K562 (cell line): ENCODE data around the gene CEP44. TPM values are rescaled to one million over a fixed set of nuclear protein-coding genes. Genes with fewer than 3 reads are reported as not detected.

Source experiments
- BRD4 ChIP-seq: fragments of 200-600 bp; sonication (generic); IDR thresholded peaks from 2 replicates; pipeline ENCODE4 v1.6.1; 2017; ENCODE audit warnings: inconsistent platforms
- CREB3L1 ChIP-seq: fragments of 450-650 bp; IDR thresholded peaks from 2 replicates; pipeline ENCODE4 v1.6.1; 2014; ENCODE audit warnings: low read depth, mild to moderate bottlenecking, moderate library complexity, borderline replicate concordance
- CTCFL ChIP-seq: IDR thresholded peaks from 2 replicates; pipeline ENCODE4 v1.6.1; 2011; ENCODE audit warnings: borderline replicate concordance, low read depth, mild to moderate bottlenecking, moderate library complexity, low read length; ENCODE audit not compliant: insufficient read depth, poor library complexity, severe bottlenecking
- FOXK2 ChIP-seq, 2 experiments: fragments of 450-650 bp; IDR thresholded peaks in 1 of 2; conservative IDR thresholded peaks in 1 of 2; 2 replicates each; pipeline ENCODE4 v1.6.1; 2016; ENCODE audit warnings: low read depth in 2 of 2, mild to moderate bottlenecking in 1 of 2
- GMEB1 ChIP-seq: fragments of 250-450 bp; sonication (Bioruptor Pico); IDR thresholded peaks from 2 replicates; pipeline ENCODE4 v1.4.0; 2020; ENCODE audit warnings: mild to moderate bottlenecking
- HCFC1 ChIP-seq: IDR thresholded peaks from 2 replicates; pipeline ENCODE4 v1.6.1; 2012; ENCODE audit warnings: low read depth, low read length, improper control_type of control experiment
- HMBOX1 ChIP-seq: sonication (generic); IDR thresholded peaks from 2 replicates; pipeline ENCODE4 v1.6.1; 2016
- JUNB ChIP-seq: fragments of 450-650 bp; formaldehyde crosslinking; conservative IDR thresholded peaks from 2 replicates; pipeline ENCODE4 v1.4.0; 2020; ENCODE audit warnings: mild to moderate bottlenecking
- KDM4B ChIP-seq, 2 experiments: fragments of 450-650 bp in 1 of 2; sonication (generic) in 1 of 2; IDR thresholded peaks; 2 replicates each; pipeline ENCODE4 v1.6.1; 2016 to 2017; ENCODE audit warnings: borderline replicate concordance in 2 of 2, antibody characterized with exemption in 1 of 2, low read depth in 1 of 2, mild to moderate bottlenecking in 1 of 2
- PHF8 ChIP-seq: fragments of 200-600 bp; sonication (generic); IDR thresholded peaks from 2 replicates; pipeline ENCODE4 v1.6.1; 2012; ENCODE audit warnings: mixed run types, mild to moderate bottlenecking, inconsistent platforms, low read length, moderate library complexity, borderline replicate concordance
- TCFL5 ChIP-seq: fragments of 250-450 bp; sonication (Bioruptor Pico); conservative IDR thresholded peaks from 2 replicates; pipeline ENCODE4 v1.6.1; 2021; ENCODE audit warnings: mild to moderate bottlenecking, moderate library complexity, matching md5 sums
- XRCC5 ChIP-seq: fragments of 200-400 bp; formaldehyde crosslinking; IDR thresholded peaks from 2 replicates; pipeline ENCODE4 v1.6.1; 2017; ENCODE audit warnings: low read depth, mild to moderate bottlenecking, low read length
- ZBTB12 ChIP-seq: fragments of 250-450 bp; sonication (Bioruptor Pico); IDR thresholded peaks from 2 replicates; pipeline ENCODE4 v1.4.0; 2020
- ZNF133 ChIP-seq: fragments of 250-450 bp; sonication (Bioruptor Pico); IDR thresholded peaks from 2 replicates; pipeline ENCODE4 v1.4.0; 2020; ENCODE audit warnings: mild to moderate bottlenecking
- ZNF140 ChIP-seq: fragments of 250-450 bp; sonication (Bioruptor Pico); IDR thresholded peaks from 2 replicates; pipeline ENCODE4 v1.8.0; 2021; ENCODE audit warnings: moderate library complexity, mild to moderate bottlenecking, inconsistent platforms
- ZNF449 ChIP-seq: fragments of 250-450 bp; sonication (Bioruptor Pico); IDR thresholded peaks from 2 replicates; pipeline ENCODE4 v1.8.0; 2022; ENCODE audit warnings: moderate library complexity, mild to moderate bottlenecking, inconsistent platforms
- ZNF778 ChIP-seq: fragments of 450-650 bp; formaldehyde crosslinking; IDR thresholded peaks from 2 replicates; pipeline ENCODE4 v1.4.0; 2020; ENCODE audit warnings: mild to moderate bottlenecking, moderate library complexity
- polyA plus RNA-seq, 8 experiments: library from polyadenylated mRNA; depleted of rRNA in 4 of 8; stranded (reverse) in 5 of 8; unstranded in 3 of 8; fragments of >200 nt; fragmentation: Nextera tagmentation in 2 of 8; fragmentation: Illumina TruSeq in 1 of 8; extraction: Ambion mirVana in 2 of 8; extraction: Trizol in 1 of 8; gene quantifications; 2 replicates each; pipeline versions ENCODE4 v1.2.1 to v1.2.3, GENCODE V29; 2011 to 2014; ENCODE audit warnings: inconsistent platforms in 1 of 8, missing spikeins in 1 of 8
- total RNA-seq, 7 experiments: library from RNA; depleted of rRNA in 6 of 7; stranded (reverse); fragments of >200 nt in 6 of 7; fragmentation: Illumina TruSeq in 2 of 7; extraction: Trizol in 2 of 7; gene quantifications; 2 replicates each; pipeline versions ENCODE4 v1.2.1 to v1.2.3, GENCODE V29; 2011 to 2021; ENCODE audit warnings: low replicate concordance in 1 of 7

CEP44 gene
- total and polyA plus RNA-seq, 9 of the 15 experiments (the other 6 are each of a cell fraction or from before 2014, with no cell fraction given) = 19.6 to 45.0 (median 24.4) TPM

GRCh38 chr4:174282836-174283506 lies 740 bp upstream of the CEP44 start (continued):
- TF ChIP-seq ZNF449 (CRISPR knock-in tag) = no peak
- no peak for TF ChIP-seq ZNF133 (CRISPR knock-in tag)
- no peak for TF ChIP-seq JUNB (CRISPR knock-in tag)
- peak in 1 of 2 experiments; percentile 6; a peak in 2 of 4 replicates for TF ChIP-seq FOXK2 (conservative IDR thresholded peaks at IDR 0.05 in 1 of 2, IDR thresholded peaks at IDR 0.05 in 1 of 2; ENCODE audit: low read depth in 2 of 2)
- TF ChIP-seq ZNF140 = no peak
- peak; percentile 13; the same call in 1 of the 2 replicates for TF ChIP-seq XRCC5
- TF ChIP-seq CTCFL = no peak
- no peak for TF ChIP-seq ZNF778 (CRISPR knock-in tag)
- no peak for TF ChIP-seq BRD4
- no peak for TF ChIP-seq CREB3L1
- TF ChIP-seq HMBOX1 = peak; percentile 89
- TF ChIP-seq TCFL5 (CRISPR knock-in tag) = no peak
- TF ChIP-seq ZBTB12 (CRISPR knock-in tag) = no peak
- no peak for TF ChIP-seq GMEB1 (CRISPR knock-in tag)
- TF ChIP-seq KDM4B (IDR thresholded peaks at IDR 0.05; ENCODE audit: borderline replicate concordance in 2 of 2, low read depth in 1 of 2) = no peak
- TF ChIP-seq HCFC1 = no peak
- no peak for TF ChIP-seq PHF8
